C4-2B (cell line): ENCODE results near the gene LRSAM1.

Experiments used
- H3K27ac ChIP-seq: fragments of 450-650 bp; 2 replicates; pipeline ENCODE4 v1.5.1; 2017
- ZFX ChIP-seq: fragments of 450-650 bp; IDR thresholded peaks from 2 replicates; pipeline ENCODE4 v1.6.1; 2017
- TF ChIP-seq, protein P1 (sequence below): fragments of 450-650 bp; conservative IDR thresholded peaks from 2 replicates; pipeline ENCODE4 v1.5.1; 2017; ENCODE audit warnings: mild to moderate bottlenecking

Gene LRSAM1

GRCh38 chr9:127534250-127534906, 83.1 kb downstream of the LRSAM1 start:
- H3K27ac ChIP-seq = no peak overlapping the region
- TF ChIP-seq ZFX = no peak
- TF ChIP-seq, protein P1, sequence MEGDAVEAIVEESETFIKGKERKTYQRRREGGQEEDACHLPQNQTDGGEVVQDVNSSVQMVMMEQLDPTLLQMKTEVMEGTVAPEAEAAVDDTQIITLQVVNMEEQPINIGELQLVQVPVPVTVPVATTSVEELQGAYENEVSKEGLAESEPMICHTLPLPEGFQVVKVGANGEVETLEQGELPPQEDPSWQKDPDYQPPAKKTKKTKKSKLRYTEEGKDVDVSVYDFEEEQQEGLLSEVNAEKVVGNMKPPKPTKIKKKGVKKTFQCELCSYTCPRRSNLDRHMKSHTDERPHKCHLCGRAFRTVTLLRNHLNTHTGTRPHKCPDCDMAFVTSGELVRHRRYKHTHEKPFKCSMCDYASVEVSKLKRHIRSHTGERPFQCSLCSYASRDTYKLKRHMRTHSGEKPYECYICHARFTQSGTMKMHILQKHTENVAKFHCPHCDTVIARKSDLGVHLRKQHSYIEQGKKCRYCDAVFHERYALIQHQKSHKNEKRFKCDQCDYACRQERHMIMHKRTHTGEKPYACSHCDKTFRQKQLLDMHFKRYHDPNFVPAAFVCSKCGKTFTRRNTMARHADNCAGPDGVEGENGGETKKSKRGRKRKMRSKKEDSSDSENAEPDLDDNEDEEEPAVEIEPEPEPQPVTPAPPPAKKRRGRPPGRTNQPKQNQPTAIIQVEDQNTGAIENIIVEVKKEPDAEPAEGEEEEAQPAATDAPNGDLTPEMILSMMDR = no peak

- no peak for TF ChIP-seq ZFX
- TF ChIP-seq, protein P1 = no peak
- H3K27ac ChIP-seq = peak overlapping the region; percentile 60; the same call in 1 of the 2 replicates
Measured at GRCh38 chr9:127534931-127535330, 83.6 kb downstream of the LRSAM1 start.

- TF ChIP-seq, protein P1 = no peak
- TF ChIP-seq ZFX = no peak
- H3K27ac ChIP-seq = peak overlapping the region; percentile 60; the same call in 1 of the 2 replicates
Measured at GRCh38 chr9:127535396-127535795, 84.1 kb downstream of the LRSAM1 start.

DNA sequence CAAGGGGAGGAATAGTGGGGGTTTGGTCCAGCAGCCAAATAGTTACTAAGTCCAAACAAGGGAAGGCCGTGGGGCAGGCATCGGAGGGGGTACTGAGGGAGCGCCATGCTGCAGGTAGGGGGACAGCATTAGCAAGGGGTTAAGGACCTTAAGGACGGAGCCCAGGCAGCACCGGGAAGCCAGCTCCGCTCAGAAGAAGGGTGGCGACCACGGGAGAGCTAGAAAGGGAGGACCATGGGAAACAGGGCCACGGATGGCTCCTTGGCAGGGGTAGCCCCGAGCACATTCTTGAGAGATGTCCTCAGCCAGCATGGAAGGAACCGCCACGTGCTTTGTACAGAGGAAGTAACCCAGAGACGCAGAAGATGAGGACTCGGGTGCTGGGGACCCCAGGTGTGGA, 84.5 kb downstream of the LRSAM1 start:
- TF ChIP-seq ZFX = no peak
- TF ChIP-seq, protein P1 = no peak
- H3K27ac ChIP-seq = peak overlapping the region; percentile 60; the same call in 1 of the 2 replicates

- no peak for TF ChIP-seq ZFX
- TF ChIP-seq, protein P1 = no peak
- H3K27ac ChIP-seq = peak overlapping the region; percentile 60
Measured at GRCh38 chr9:127536499-127536898, 85.2 kb downstream of the LRSAM1 start.

DNA sequence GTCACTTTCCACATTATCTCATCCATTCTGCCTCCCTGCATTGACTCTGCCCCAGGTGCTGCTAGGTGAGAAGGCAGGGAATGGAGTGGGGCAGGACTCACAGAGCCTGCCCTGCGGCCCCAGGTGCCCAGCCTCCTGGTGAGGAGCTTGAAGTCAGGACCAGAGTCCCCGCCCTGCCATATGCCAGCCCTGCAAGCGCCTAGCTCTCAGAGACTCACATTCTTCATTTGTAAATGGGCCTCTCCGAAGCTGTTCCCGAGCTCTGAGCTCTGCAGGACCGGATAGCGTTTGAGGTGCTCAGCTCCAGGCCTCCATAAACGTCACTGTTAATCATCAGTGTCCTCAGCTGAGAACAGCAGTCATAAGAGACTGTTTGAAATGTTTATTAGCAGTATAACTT, 85.7 kb downstream of the LRSAM1 start:
- TF ChIP-seq ZFX = no peak
- TF ChIP-seq, protein P1 = no peak

DNA sequence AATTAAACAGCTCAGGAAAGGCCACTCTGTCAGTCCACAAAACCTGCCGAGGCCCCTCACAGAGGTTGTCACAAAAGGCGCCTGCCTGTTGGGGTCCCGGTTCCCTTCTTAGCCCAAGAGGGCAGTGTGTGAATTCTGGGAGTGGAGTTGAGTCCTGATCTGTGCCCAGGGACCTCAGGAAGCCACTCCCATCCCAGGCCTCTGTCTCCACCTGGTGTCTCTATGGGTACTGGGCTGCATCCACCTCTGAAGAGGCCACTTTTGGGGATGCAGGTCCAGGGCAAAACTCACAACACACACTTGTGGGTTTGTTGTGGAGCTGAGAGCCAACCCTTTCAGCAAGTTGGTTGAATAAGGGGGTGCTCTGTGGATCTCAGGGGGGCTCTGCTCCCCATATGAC, 86.5 kb downstream of the LRSAM1 start:
- no peak for TF ChIP-seq ZFX
- TF ChIP-seq, protein P1 = no peak; the same call in 1 of the 2 replicates
- H3K27ac ChIP-seq = peak overlapping the region; percentile 60

More for the DNA sequence above, 85.7 kb downstream of the LRSAM1 start:
- H3K27ac ChIP-seq = peak overlapping the region; percentile 60
